GM18526 (cell line): Measurements from ENCODE around the gene TAS2R19.

Experiments used
- POLR2A ChIP-seq: IDR thresholded peaks from 3 replicates; pipeline ENCODE4 v1.6.1; 2011; ENCODE audit not compliant: insufficient read length; ENCODE audit errors: extremely low read depth

TAS2R19 gene

DNA sequence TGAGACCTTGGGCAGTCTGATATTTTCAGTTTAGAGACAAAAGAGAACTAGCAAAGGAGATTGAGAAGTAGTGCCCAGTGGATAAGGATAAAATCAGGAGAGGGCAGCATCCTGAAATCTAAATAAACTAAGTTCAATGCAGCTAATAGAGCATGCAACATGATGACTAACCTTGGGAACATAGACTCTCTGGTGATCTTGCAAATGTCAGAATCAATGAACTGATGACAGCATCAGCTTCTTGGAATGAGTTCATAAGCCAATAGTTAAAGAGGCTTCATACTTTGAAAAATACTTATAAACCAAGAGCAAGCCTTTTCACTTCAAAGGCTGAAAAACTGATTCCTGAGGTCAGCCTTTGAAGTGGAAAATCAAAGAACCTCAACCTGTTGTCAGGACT, 8.2 kb downstream of the TAS2R19 start:
- TF ChIP-seq POLR2A, result no peak

- no peak for TF ChIP-seq POLR2A
These were observed 14.8 kb downstream of the TAS2R19 start for GRCh38 chr12:11007608-11008007.

DNA sequence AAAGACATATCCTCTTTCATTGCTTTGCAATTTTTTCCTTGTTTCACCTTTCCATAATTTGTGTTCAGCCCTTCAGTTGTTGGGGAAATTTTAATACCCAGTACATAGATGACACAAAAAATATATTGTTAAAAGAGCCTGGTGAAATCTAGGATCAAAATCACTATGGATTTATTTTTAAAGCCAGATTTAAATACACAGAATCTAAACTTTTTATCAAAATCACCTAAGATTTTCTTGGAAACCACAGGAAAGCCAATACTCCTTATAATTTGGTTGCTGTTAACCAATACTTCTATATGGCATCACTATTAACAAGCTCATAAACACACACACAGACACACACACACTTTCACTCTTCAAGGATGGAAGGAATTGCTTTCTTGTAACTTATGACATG, 24.2 kb downstream of the TAS2R19 start, which contains the start of gene TAS2R20:
Gene TAS2R20, minus strand, starts transcription at position 101 of the 400 bp plus-strand sequence. CDS start 429 bp downstream, outside the sequence.
- TF ChIP-seq POLR2A, result no peak

GRCh38 chr12:10994307-10994706, 28.1 kb downstream of the TAS2R19 start:
- TF ChIP-seq POLR2A, result no peak

- TF ChIP-seq POLR2A, result no peak
These were observed 33.3 kb downstream of the TAS2R19 start for GRCh38 chr12:10989107-10989506.

DNA sequence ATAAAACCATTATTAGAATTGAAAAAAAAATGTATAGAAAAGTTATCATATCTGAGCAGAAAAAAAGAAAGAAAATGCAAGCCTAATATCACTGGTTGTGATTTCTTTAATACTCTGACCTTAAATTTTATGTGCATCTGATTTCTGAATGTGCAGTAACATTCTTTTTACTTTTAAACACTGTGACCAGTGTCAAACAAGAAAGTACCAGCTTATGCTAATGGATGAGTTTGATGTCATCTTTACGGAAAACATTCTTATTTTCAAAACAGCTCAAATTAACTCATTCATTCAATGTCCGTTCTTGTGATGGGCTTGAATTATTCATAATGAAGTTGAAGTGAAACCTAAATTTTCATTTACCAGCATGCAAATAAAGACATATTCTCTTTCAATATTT, 35.6 kb downstream of the TAS2R19 start, which contains the start of gene TAS2R50:
Gene TAS2R50, minus strand, starts transcription at position 101 of the 400 bp plus-strand sequence. Its CDS starts 52 bp downstream, at position 49.
- no peak for TF ChIP-seq POLR2A

GRCh38 chr12:10982244-10982643, 40.2 kb downstream of the TAS2R19 start:
- TF ChIP-seq POLR2A, result no peak

DNA sequence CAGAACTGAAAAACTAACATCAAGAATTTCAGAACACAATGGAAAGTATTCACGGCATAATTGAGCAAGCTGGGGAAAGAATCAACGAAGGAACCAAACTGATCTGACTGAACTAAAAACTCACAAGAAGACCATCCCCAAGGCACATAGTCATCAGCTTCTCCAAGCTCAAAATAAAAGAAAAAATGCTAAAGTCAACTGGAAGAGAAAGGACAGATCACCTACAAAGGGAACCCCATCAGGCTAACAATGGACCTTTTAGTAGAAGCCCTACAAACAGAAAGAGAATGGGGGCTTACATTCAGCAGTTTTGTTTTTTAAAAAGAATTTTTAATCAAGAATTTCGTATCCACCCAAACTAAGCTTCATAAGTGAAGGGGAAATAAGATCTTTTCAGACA, 47.5 kb downstream of the TAS2R19 start:
- no peak for TF ChIP-seq POLR2A
